ENCODE results near the gene ARPC1A.

DNA sequence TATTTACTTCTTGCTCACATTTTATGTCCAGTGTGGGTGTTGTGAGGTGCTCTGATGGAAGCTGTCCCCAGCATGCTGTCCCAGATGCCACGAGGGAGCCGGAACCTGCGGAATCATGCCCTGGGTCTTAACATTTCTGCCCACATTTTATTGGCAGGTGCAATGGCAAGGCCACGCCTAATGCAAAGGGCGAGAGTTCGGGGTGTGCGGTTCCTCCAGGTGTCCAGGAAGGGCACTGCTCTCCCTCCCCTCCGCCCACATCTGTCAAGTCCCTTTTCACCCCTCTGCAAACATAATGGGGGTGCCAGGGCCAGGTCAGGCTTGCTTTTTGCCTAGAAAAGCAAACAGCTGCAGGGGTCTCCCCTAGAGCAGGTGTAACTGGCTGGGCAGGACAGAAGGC lies 66.3 kb downstream of the ARPC1A start:
- no peak for TF ChIP-seq CTCF (conservative IDR thresholded peaks at IDR 0.05; ENCODE audit: low read length)
- TF ChIP-seq EZH2phosphoT487 (IDR thresholded peaks at IDR 0.05; ENCODE audit: borderline replicate concordance): no peak
